HG02938 (cell line): Measurements from ENCODE around the gene RASA2.
"Not testable (repeated sequence)": the region's sequence is repeated elsewhere in the genome, so short reads cannot be mapped to it uniquely, and the experiment has no call there.

Experiments
- ATAC-seq: cut with Tn5 transposase; IDR thresholded peaks from one replicate; pipeline ENCODE4 v1.9.1; 2021; ENCODE audit warnings: mild to moderate bottlenecking, moderate library complexity; ENCODE audit not compliant: unreplicated experiment

Gene RASA2

GRCh38 chr3:141575879-141576743, 89.3 kb downstream of the RASA2 start:
- no peak for ATAC-seq

GRCh38 chr3:141576744-141577052, 89.9 kb downstream of the RASA2 start:
- no peak for ATAC-seq

DNA sequence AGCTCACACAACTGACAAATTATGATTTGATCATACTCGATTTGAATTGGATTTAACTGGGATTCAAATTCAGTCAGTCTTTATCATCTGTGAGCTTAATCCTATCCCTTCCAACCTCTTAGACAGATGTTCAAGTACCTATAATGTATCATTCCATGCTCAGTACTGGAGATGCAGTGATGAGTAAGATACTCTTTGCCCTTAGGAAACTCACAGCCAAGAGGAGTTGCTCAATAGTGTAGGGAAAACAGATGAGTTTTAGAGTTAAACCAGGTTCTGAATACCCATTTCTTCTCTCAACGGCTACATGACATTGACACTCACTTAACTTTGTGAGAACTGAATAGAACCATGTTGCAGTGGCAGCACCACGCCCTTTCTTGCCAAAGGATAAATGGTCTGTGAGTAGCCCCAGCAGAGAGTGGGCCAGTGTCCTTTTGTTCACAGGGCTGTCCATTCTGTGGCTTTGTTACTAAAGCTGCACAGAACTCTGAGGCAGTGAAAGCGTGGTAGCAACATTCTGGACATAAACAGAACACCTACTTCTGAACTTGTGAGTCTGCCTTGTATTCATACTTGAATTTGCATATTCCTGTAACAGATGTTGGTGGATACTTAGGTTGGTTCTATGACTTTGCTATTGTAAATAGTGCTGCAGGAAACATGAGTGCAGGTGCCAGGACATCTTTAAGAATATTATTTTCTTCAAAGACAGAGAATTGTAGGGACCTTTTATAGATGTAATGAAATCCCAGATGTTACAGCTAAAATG, 91.6 kb downstream of the RASA2 start:
- no peak for ATAC-seq

- no peak for ATAC-seq
Observed at GRCh38 chr3:141594357-141594756, 107.5 kb downstream of the RASA2 start.

- ATAC-seq: no peak
Observed at GRCh38 chr3:141597931-141598330, 111.1 kb downstream of the RASA2 start.

- no peak for ATAC-seq
Observed at GRCh38 chr3:141600331-141600730, 113.5 kb downstream of the RASA2 start.

GRCh38 chr3:141602706-141603105, 115.9 kb downstream of the RASA2 start:
- no peak for ATAC-seq

DNA sequence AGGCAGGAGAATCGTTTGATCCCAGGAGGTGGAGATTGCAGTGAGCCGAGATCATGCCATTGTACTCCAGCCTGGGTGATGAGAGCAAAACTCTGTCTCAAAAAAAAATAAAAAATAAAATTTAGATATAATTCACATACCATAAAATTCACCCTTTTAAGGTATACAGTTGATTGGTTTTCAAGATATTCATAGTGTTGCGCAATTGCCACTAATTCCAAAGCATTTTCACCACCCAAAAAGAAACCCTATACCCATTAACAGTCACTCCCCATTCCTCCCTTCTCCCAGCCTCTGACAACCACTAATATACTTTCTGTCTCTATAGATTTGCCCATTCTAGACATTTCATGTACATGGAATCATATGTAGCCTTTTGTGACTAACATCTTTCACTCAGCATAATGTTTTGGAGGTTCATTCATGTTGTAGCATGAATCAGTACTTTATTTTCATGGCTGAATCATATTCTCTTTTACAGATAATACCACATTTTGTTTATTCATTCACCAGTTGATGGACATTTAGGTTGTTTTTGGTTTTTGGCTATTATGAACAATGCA, 116.7 kb downstream of the RASA2 start:
- ATAC-seq: no peak

DNA sequence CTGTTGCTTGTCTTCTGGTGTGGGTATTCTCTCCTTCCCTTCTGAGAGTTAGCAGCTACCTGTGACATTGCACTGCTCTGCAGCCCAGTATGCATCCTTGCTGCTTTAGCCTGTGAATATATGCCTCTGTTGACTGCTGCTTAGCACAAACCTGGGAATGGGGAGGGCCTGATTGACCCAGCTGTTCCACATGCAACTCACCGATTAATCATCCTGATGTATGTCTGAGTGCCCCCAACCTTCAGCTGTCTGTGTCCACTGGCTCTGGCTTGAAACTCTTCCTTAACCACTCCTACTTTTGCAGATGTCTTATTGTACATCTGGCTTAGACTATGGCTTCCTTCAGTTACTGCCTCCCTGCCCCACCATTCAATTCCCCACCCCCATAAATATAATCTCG, 119.1 kb downstream of the RASA2 start:
- ATAC-seq: no peak

- ATAC-seq: no peak
Observed at GRCh38 chr3:141608438-141608837, 121.6 kb downstream of the RASA2 start.

DNA sequence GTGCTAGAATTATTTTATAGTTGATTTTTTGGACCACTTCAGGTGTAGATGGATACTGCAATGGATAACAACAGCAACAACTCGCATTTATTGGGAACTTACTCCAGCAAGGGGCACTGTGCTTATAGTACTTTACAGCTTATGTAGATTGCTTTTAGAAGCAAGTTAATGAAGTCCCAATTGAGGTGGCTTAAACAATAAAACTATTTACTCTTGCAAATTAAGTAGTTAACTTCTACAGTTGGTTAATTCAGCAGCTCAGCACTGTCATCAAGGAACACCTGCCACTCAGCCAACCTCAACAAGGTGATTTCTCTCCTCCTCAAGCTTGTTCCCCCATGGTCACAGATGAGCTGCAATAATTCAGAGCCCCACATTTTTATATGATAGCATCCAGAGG, 124.1 kb downstream of the RASA2 start:
- no peak for ATAC-seq

GRCh38 chr3:141618103-141618910, 131.5 kb downstream of the RASA2 start:
- no peak for ATAC-seq

GRCh38 chr3:141618938-141619337, 132.1 kb downstream of the RASA2 start:
- ATAC-seq: no peak

GRCh38 chr3:141619450-141619849, 132.6 kb downstream of the RASA2 start:
- ATAC-seq: no peak

DNA sequence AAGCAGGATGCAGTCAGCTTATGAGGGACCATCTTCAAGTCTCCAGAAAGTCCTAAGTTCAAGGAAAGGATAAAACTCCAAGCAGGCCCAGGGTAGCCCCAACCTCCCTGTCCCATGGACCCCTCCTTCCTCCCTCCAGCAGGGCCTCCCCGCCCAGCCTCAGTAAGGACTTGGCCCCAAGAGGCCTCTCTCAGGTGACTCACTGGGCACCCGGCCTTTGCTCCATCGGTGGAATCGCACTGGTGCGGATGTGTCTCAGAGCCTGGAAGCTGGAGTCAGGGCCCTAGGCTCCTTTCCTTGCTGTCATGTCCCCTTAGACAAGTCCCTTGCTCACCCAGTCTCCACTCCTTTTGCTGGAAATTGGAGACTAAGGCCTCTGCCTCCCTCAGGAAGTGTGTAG, 136.9 kb downstream of the RASA2 start:
- no peak for ATAC-seq

GRCh38 chr3:141625506-141625905, 138.7 kb downstream of the RASA2 start:
- ATAC-seq: no peak

DNA sequence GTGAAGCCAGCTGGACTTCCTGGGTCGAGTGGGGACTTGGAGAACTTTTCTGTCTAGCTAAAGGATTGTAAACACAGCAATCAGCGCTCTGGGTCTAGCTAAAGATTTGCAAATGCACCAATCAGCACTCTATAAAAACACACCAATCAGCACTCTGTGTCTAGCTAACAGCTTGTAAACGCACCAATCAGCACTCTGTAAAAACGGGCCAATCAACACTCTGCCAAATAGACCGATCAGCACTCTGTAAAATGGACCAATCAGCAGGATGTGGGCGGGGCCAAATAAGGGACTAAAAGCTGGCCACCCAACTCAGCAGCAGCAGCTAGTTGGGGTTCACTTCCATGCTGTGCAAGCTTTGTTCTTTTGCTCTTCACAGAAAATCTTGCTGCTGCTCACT, 141.5 kb downstream of the RASA2 start:
- ATAC-seq: not testable (repeated sequence)

DNA sequence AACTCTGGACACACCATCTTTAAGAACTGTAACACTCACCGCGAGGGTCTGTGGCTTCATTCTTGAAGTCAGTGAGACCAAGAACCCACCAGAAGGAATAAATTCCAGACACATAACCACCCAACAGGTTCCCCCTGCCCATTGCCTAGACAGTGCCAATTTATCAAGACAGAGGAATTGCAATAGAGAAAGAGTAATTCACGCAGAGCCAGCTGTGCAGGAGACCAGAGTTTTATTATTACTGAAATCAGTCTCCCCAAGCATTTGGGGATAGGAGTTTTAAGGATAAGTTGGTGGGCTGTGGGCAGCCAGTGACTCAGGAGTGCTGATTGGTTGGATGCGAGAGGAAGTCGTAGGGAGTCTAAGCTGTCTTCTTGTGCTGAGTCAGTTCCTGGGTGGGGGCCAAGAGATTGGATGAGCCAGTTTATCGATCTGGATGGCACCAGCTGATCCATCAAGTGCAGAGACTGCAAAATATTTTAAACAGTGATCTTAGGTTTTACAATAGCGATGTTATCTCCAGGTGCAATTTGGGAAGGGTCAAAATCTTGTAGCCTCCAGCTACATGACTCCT, 142.1 kb downstream of the RASA2 start:
- ATAC-seq: not testable (repeated sequence)

DNA sequence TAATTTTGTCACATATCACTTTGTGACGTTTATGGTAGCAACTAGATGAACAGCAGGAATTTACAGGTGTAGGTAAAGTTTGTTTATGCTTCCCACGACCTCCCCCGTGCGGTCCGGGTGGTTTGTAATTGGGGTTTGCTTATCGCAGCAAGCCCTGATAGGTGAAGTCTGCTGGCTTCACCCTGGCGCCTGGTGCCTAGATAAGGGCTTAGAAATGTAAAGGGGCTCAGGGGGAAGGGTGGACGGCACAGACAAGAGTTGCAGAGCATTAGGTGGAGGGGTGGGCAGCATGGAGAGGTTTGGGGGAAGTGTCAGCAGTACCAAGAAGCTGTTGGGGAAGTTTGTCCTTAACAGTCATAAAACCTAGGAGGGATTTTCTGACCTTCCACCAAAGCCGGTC, 143.1 kb downstream of the RASA2 start:
- ATAC-seq: no peak

- ATAC-seq: no peak
Observed at GRCh38 chr3:141632779-141633374, 146.1 kb downstream of the RASA2 start.
